GM18861 (cell line): Measurements from ENCODE around the gene DDX17.

ENCODE experiments used
- ATAC-seq: cut with Tn5 transposase; IDR thresholded peaks from one replicate; pipeline ENCODE4 v1.9.1; 2021; ENCODE audit not compliant: unreplicated experiment

Gene DDX17

DNA sequence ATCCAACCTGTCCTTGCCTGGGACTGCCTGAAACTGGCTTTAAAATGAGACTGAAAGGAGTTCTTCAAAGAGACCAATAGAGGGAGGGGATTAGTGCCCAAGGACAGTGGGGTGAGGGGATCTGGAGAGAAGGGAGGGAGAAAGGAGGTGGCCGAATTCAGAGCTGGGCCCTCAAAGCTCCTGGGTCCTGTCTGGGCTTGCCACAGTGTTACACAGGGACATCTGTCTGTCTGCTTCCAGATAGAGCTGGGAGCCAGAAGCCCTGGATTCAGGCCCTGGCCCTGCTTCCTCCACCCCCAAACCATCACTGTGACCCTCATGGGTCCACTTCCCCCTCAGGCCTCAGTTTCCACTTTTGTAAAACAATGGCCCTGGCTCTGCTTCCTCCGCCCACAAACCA is 54.7 kb downstream of the DDX17 start:
- ATAC-seq, result no peak

DNA sequence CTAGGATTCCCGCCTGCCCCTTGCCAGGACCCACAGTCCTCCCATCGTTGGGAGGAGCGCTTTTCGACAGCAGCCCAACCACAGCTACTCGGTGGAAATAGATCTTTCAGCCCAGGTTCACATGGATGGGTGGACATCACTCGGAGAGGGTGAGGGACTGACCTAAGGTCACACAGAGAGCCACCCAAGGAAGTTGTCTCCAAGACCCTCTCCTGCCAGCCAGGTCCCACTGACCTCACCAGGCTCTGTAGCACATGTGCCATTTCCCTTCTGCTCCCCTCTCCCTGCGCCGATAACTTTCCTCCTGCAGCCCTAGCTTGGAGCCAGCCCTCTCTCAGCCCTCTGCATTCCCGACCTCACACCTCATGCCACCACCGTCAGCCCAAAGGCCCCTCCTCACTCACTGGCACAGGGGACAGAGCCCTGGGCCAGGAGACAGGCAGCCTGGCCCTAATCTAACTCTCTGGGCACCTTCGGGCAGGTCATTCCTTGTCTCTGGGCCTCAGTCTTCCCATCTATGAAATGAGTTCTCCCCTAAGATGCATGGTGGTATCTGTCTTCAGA is 55.8 kb downstream of the DDX17 start:
- no peak for ATAC-seq

DNA sequence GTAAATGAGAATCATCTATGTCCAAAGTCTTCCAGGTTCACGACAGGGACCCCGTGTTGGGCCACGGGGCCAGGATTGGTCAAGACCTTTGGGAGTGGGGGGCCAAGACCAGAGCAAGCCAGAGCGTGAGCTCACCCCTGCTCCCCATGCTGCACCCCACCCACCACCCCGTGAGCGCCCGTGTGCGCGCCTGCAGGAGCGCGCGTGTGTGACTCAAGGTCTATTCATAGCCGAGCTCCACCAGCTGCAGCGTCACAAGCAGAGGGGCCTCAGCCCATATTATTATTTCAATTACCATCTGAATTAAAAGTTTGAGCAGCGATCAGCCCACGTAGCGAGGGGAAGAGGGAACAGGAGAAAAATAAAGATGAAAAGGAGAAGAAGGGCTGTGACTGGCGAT is 56.3 kb downstream of the DDX17 start:
- no peak for ATAC-seq

DNA sequence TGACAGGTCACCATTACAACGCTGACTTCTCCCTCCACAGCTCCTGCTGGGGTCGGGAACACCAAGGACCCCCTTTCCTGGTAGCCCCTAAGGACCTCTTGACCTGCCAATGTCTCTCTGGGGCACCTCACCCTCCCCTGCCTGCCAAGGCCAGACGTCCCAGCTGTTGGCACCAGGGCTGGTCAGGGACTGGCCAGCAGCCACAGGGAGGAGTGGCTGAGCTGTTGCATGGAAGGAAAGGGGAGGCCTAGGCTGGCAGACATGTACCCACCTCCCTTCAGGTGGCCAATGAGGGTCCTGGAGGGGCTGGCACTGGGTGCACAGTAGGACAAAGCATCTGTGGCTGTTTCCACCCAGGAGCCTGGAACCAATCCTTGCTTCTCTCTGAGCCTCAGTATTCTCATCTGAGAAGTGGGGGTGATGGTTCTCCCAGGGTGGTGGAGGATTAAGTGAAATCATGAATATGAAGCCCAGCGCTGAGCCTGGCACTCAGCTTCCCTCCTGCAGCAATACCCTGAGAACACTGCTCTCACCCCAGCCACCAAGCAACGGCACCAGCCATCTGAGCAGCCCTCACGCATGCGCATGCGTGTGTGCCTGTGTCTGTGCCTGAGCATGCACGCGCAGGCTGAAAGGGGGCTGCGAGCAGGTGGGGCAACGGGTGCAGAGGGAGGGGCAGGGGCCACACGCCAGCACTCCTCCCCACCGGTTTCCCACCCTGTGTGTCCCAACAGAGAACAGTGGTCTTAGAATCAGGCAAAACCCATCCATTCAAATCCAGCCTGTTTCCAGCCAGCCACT is 57.0 kb downstream of the DDX17 start:
- ATAC-seq, result no peak

DNA sequence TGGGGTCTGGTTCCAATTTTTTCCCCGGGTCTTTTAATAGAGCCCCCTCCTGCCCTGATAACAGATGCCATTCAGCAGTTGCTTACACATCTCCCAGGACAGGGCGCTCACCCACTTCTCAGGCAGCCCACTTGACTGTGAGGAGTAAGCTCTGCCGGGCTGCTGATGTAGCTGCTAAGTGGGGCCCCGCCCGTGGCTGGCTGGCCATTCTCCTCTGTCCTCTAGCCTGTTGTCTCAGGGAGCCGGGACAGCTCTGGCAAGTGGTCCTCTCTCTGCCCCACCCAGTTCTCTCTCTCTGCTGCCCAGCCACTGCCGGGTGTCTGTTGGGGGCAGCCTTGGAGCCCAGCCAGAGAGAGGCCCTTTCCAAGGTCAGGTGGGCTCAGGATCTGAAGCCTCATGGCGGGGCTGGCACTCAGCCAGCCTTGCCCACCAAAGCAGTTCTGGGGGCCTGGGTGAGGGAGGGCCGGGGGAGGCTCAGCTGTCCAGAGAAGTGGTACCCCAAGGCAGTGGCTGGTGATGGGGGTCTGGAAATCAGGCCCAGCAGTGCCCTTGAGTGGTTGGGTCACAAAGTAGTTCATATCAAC is 60.0 kb downstream of the DDX17 start:
- ATAC-seq, result no peak

DNA sequence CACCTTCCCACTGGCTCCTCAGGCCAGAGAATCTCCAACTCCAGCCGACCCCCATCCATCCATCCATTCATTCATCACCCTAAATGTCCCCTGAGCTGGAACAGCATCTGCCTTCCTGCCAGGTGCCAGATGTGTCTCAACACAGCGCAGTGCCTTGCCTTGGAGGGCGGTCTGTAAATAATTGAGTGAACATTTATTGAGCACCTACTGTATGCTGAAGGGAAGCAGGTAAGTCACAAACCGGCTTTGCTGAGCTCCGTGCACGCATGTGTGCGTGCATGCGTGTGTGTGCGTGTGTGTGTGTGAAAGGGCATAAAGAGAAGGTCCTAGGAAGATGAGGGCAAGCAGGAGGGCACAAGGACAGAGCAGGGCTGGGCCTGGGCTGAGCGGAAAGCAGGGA is 61.3 kb downstream of the DDX17 start:
- ATAC-seq, result no peak

DNA sequence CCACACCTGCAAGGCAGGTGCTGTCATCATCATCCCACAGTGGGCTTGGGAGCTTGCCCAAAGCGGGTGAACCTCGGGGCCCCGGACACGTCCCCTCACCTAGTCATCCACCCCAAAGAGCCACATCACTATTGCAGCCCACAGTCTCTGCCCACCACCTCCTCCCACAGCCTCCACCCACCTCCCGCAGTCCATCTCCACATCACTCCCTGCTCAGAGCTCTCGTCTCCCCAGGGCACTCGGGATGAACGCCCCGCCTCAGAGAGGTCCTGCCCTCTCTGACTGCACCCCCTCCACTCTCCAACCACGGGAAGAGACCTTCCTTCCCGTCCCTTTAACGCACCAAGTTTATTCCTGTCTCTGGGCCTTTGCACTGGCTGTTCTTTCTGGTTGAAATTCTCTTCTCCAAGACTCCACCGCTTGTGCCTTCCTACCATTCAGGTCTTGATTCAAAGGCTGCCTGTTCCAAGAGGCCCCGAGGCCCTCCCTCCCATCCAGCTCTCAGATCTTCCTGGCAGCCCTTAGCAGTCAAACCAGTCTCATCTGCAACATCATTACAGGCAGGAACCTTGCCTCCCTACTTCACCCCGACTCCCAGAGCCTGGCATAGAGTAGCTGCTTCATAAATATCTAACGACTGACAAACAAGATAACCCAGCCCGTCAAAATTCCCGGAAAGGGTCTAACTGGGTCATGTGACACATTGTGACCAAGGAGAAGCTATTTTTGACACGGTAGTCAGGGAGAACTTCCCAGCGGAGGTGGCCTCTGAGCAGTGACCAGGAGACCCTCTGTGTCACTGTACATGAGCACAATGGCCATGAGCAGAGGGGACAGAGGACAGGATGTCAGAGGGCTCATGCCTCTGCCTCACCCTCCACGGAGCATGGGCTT is 62.2 kb downstream of the DDX17 start:
- no peak for ATAC-seq

DNA sequence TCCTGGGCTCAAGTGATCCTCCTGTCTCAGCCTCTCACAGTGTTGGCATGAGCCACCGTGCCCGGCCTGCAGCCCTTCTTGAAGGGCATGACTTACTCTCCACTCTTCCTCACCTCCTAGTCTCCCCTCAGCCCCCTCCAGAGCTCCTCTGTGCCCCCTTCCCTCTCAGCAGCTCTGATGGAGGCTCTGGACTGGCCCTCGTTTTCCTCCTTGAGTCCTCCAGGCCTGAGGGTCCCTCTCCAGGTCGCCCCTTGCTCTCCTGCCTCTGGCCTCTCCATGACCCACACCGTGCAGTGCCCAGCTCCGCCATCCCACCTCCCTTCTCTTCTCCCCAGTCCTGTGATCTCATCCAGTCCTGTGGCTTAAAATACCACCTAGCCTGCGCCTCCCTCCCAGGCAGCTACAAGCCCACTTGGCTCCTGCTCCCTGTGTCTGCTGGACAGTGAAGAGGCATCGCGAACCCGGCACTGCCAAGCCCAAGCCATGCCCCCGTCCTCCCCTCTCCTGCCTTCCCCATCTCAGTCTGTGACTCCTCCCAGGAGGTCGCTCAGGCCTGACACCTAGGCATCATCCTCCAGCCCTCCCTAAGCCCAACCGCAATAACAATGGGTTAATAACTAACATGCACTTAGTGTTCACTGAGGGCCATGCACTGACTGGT is 63.0 kb downstream of the DDX17 start:
- no peak for ATAC-seq

DNA sequence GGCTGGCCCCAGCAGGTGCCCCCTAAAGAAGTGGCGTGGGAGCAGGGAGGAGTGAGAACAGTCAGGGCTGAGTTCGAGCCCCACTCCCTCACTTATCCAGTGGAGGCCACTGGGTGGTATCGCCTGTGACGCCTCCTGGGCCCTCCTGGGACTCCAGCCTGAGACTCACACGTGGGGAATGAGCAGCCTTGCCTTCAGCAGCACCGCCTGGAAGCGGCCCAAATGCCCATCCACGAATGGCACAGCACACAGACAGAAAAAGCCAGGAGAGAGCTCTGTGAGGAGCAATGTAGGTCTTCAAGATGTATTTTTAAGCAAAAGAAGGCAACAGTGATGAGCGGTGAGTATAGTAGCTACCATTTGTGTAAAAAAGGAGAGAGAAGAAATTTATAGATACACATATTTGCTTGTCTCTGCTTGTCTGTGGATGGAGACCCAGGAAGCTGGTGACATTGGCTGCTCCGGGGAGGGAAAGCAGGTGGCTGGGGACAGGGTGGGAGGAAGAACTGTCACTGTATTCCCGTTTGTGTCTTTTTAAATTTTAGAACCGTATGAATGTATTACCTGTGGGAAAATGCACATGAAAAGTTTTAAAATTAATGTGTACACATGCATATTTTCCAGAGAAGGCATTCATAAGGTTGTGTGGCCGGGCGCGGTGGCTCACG is 64.4 kb downstream of the DDX17 start:
- ATAC-seq, result no peak

DNA sequence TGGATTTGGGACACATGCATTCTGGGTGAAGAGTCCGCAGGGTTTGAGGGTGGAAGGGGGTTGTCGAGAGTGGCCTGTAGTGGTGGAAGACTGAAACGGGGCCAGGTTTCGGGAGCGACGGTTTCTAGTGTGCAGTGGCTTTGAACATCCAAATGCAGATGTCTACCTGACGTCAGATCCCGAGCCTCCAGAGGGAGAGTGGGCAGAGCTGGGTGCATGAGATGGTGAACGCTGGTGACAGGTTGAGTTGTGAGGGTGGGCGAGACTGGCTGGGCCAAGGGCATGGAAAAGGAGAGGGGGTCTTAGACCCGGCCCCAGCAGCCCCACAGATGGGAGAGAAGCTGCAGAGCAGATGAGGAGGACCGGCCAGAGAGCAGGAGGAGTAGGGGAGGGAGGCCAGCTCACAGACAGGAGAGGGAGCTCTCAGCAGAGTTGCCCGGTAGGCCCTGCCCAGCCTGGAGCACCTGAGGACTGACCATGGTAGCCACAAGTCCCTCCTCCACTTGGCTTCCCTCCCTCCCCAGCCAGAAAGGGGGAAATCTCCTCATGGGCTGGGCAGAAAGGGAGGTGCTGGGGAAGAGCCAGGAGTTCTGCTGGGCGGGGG is 65.3 kb downstream of the DDX17 start:
- no peak for ATAC-seq

DNA sequence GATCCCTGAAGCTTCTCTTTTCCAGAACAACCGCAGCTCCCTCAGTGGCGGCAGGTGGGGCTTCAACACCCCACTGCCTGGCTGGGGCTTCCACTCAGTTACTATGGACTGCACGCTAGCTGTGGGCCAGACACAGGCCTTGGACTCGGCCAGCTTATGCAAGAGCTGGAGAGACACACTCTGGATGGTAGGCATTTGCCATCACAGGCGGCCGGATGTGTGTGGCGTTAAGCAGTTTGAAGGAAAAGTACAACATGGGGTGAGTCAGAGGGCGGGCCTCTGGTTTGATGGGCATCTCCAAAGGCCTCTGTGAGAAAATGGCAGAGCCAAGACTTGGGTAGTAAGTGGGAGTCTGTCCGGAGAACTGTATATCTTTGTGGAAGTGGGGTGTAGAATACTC is 68.7 kb downstream of the DDX17 start:
- no peak for ATAC-seq

DNA sequence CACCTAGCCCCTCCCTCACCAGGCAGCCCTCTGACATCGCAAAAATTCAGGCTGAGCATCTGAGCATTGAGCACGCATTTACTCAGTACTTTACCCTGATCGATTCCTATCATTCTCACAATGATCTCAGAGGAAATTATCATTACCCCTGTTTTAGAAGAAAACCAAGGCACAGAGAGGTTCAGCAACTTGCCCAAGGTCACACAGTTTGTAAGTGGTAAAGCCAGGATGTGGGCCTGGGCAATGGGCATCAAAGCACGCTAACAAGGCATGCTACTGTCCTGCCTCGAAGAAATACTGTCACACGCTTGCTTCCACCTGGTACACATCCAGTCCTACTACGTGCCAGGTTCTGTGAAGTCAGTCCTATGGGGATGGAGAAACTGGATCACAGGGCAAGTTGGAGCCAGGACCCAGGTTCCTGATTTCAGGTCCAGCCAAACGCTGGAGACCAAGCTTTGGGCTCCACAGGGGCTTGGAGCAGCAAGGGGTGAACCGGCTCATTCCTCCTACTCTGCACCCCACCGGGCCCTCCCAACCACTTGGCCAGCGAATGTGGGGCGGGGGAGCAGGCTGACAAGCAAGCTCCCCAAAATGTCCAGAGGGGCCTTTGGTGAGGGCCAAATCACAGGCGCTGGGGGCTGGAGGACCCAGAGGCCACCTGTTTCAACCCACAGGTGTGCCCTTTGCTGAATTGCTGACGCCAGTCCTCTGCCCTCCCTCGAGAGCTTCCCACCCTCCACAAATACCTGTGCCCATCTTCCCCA is 69.3 kb downstream of the DDX17 start:
- no peak for ATAC-seq

DNA sequence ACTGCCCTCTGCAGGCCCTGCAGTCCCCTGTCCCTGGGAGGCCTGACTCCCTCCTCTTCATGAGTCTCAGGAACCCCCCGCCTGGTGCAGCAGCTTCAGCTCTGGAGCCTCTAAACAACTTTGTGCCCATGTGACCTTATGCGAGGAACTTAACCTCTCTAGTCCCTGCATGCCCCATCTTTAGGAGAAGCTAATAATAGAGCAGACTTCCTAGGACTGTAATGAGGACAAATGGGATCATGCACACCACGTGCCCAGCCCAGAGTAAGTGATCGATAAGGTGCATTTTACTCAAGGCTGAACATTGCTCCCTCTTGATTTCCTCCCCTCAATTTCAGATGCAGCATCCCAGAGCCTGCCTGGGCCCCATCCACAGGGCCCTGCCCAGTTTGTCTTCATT is 70.1 kb downstream of the DDX17 start:
- no peak for ATAC-seq

DNA sequence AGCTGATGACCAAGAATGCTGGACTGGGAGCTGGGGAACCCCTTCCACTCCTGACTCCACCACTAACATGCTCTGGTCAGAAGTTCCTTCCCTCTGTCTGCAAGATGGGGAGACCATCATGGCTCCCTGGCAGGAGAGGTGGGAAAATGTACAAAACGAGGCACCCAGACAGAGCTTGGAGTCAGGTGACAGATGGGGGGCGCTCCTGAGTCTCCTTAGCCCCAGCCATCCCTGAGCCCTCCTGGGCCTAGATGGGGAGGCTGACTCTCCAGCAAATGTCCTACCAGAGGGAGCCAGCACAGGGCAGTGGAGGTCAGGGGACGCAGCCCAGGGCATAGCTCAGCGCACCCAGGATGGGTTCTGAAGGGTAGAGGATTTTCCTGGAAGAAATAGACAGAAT is 71.1 kb downstream of the DDX17 start:
- ATAC-seq, result no peak

DNA sequence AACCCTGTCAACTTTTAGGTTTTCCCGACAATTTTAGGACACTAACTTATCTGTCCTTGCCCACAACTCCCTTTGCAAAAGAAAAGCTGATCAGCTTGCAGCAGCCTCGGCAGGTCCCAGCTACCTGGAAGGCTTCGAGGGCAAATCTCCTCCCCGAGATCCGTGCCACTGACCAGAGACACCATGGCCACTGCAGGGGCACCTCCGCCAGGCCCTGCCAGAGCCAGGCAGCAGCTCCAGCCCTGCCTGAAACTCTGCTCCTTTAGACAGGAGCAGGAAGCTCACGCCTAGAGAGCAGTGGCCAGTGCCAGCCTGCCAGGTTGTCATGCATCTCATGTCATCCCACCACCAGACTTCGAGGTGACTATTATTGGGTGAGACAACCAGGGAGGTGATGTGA is 72.2 kb downstream of the DDX17 start:
- no peak for ATAC-seq
